ENCODE measurements around the gene ATP9A.

Gene ATP9A

GRCh38 chr20:51625105-51625504 lies 143.1 kb downstream of the ATP9A start:
- no peak for DNase-seq

- DNase-seq = peak; percentile 11 to 53 (median 28)
These were observed 143.9 kb downstream of the ATP9A start for GRCh38 chr20:51624157-51624731.

- no peak for DNase-seq
These were observed 144.9 kb downstream of the ATP9A start for GRCh38 chr20:51623255-51623654.

- DNase-seq = no peak
These were observed 146.0 kb downstream of the ATP9A start for GRCh38 chr20:51622004-51622874.

- no peak for DNase-seq
These were observed 147.8 kb downstream of the ATP9A start for GRCh38 chr20:51620432-51620831.

- DNase-seq = no peak
These were observed 152.1 kb downstream of the ATP9A start for GRCh38 chr20:51616060-51616459.

GRCh38 chr20:51614687-51615086 lies 153.5 kb downstream of the ATP9A start:
- no peak for DNase-seq

- no peak for DNase-seq
These were observed 154.6 kb downstream of the ATP9A start for GRCh38 chr20:51613580-51613979.

- no peak for DNase-seq
These were observed 155.3 kb downstream of the ATP9A start for GRCh38 chr20:51612896-51613295.

GRCh38 chr20:51611625-51611890 lies 156.6 kb downstream of the ATP9A start:
- no peak for DNase-seq

GRCh38 chr20:51610761-51611624 lies 157.2 kb downstream of the ATP9A start:
- DNase-seq = no peak

GRCh38 chr20:51610111-51610510 lies 158.1 kb downstream of the ATP9A start:
- no peak for DNase-seq

GRCh38 chr20:51609251-51609650 lies 158.9 kb downstream of the ATP9A start:
- DNase-seq = no peak

- DNase-seq = no peak
These were observed 160.1 kb downstream of the ATP9A start for GRCh38 chr20:51608061-51608460.

- no peak for DNase-seq
These were observed 161.0 kb downstream of the ATP9A start for GRCh38 chr20:51607170-51607569.

- DNase-seq = no peak
These were observed 163.3 kb downstream of the ATP9A start for GRCh38 chr20:51604851-51605250.

GRCh38 chr20:51602131-51602530 lies 166.1 kb downstream of the ATP9A start:
- no peak for DNase-seq

GRCh38 chr20:51600950-51601349 lies 167.2 kb downstream of the ATP9A start:
- no peak for DNase-seq

GRCh38 chr20:51600016-51600420 lies 168.2 kb downstream of the ATP9A start:
- DNase-seq = no peak

- no peak for DNase-seq
These were observed 169.6 kb downstream of the ATP9A start for GRCh38 chr20:51598556-51598955.

GRCh38 chr20:51597389-51598231 lies 170.6 kb downstream of the ATP9A start:
- no peak for DNase-seq

GRCh38 chr20:51596668-51597388 lies 171.4 kb downstream of the ATP9A start:
- no peak for DNase-seq
